OCI-LY1 (cell line): ENCODE measurements around the gene FCGBP.
"Not testable (repeated sequence)": the region's sequence is repeated elsewhere in the genome, so short reads cannot be mapped to it uniquely, and the experiment has no call there.

ENCODE experiments used
- EZH2 ChIP-seq: fragments of 200-600 bp; sonication (generic), shearing (Covaris generic); IDR thresholded peaks from 2 replicates; pipeline ENCODE4 v1.8.0; 2017; ENCODE audit warnings: borderline replicate concordance, mixed run types, mild to moderate bottlenecking, antibody characterized with exemption, low read length, moderate library complexity, mixed read lengths
- TF ChIP-seq, protein P1 (sequence below): fragments of 200-600 bp; sonication (generic), shearing (Covaris generic); IDR thresholded peaks from 2 replicates; pipeline ENCODE4 v1.5.1; 2017; ENCODE audit warnings: mild to moderate bottlenecking, antibody characterized with exemption, low read length, moderate library complexity, mixed read lengths

DNA sequence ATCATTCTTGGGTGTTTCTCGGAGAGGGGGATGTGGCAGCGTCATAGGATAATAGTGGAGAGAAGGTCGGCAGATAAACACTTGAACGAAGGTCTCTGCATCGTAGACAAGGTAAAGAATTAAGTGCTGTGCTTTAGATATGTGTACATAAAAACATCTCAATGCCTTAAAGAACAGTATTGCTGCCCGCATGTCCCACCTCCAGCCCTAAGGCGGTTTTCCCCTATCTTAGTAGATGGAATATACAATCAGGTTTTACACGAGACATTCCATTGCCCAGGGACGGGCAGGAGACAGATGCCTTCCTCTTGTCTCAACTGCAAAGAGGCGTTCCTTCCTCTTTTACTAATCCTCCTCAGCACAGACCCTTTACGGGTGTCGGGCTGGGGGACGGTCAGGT, 25.0 kb upstream of the FCGBP start:
- TF ChIP-seq EZH2: not testable (repeated sequence)
- TF ChIP-seq, protein P1, sequence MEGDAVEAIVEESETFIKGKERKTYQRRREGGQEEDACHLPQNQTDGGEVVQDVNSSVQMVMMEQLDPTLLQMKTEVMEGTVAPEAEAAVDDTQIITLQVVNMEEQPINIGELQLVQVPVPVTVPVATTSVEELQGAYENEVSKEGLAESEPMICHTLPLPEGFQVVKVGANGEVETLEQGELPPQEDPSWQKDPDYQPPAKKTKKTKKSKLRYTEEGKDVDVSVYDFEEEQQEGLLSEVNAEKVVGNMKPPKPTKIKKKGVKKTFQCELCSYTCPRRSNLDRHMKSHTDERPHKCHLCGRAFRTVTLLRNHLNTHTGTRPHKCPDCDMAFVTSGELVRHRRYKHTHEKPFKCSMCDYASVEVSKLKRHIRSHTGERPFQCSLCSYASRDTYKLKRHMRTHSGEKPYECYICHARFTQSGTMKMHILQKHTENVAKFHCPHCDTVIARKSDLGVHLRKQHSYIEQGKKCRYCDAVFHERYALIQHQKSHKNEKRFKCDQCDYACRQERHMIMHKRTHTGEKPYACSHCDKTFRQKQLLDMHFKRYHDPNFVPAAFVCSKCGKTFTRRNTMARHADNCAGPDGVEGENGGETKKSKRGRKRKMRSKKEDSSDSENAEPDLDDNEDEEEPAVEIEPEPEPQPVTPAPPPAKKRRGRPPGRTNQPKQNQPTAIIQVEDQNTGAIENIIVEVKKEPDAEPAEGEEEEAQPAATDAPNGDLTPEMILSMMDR: not testable (repeated sequence)
